Lower leg skin (tissue), 3 donors: Measurements from ENCODE around the gene CPOX.

Experiments used
- CTCF ChIP-seq, 3 donors: fragments of 450-650 bp; IDR thresholded peaks; one replicate each; pipeline ENCODE4 v1.5.1; 2016; ENCODE audit warnings: antibody characterized with exemption in 3 of 3, mild to moderate bottlenecking in 3 of 3, moderate library complexity in 2 of 3
- POLR2A ChIP-seq, 2 donors: fragments of 450-650 bp; IDR thresholded peaks; one replicate each; pipeline ENCODE4 v1.6.1; 2016 to 2017; ENCODE audit warnings: antibody characterized with exemption in 2 of 2, mild to moderate bottlenecking in 1 of 2, moderate library complexity in 1 of 2

GRCh38 chr3:98596087-98596486 lies 2.7 kb upstream of the CPOX start:
- TF ChIP-seq CTCF (IDR thresholded peaks at IDR 0.05) (no peak), POLR2A (IDR thresholded peaks at IDR 0.05) (no peak)
